ENCODE measurements around the gene CPEB3.

CPEB3 gene

GRCh38 chr10:92103376-92104090 is 187.3 kb downstream of the CPEB3 start:
- DNase-seq (ENCODE audit: low read depth in 2 of 2): no peak

- DNase-seq (ENCODE audit: low read depth in 2 of 2): no peak
Measured at GRCh38 chr10:92102601-92103213, 188.2 kb downstream of the CPEB3 start.

- no peak for DNase-seq (ENCODE audit: low read depth in 2 of 2)
Measured at GRCh38 chr10:92094960-92095359, 195.9 kb downstream of the CPEB3 start.

- DNase-seq (ENCODE audit: low read depth in 2 of 2): no peak
Measured at GRCh38 chr10:92091965-92092364, 198.9 kb downstream of the CPEB3 start.

- peak; percentile 19 to 28 for DNase-seq (ENCODE audit: low read depth in 2 of 2)
Measured at GRCh38 chr10:92087750-92088395, 203.0 kb downstream of the CPEB3 start.

GRCh38 chr10:92082583-92083280 is 208.1 kb downstream of the CPEB3 start:
- DNase-seq (ENCODE audit: low read depth in 2 of 2): no peak

GRCh38 chr10:92081641-92082040 is 209.2 kb downstream of the CPEB3 start:
- no peak for DNase-seq (ENCODE audit: low read depth in 2 of 2)

GRCh38 chr10:92080244-92080643 is 210.6 kb downstream of the CPEB3 start:
- DNase-seq (ENCODE audit: low read depth in 2 of 2): no peak

GRCh38 chr10:92079003-92079402 is 211.9 kb downstream of the CPEB3 start:
- DNase-seq (ENCODE audit: low read depth in 2 of 2): no peak

GRCh38 chr10:92076722-92077121 is 214.2 kb downstream of the CPEB3 start:
- DNase-seq (ENCODE audit: low read depth in 2 of 2): no peak

GRCh38 chr10:92075829-92076228 is 215.0 kb downstream of the CPEB3 start:
- DNase-seq (ENCODE audit: low read depth in 2 of 2): no peak

- no peak for DNase-seq (ENCODE audit: low read depth in 2 of 2)
Measured at GRCh38 chr10:92074126-92074887, 216.6 kb downstream of the CPEB3 start.

- no peak for DNase-seq (ENCODE audit: low read depth in 2 of 2)
Measured at GRCh38 chr10:92068900-92069299, 222.0 kb downstream of the CPEB3 start.

- no peak for DNase-seq (ENCODE audit: low read depth in 2 of 2)
Measured at GRCh38 chr10:92066386-92066785, 224.5 kb downstream of the CPEB3 start.

GRCh38 chr10:92064506-92064905 is 226.4 kb downstream of the CPEB3 start:
- DNase-seq (ENCODE audit: low read depth in 2 of 2): no peak

- DNase-seq (ENCODE audit: low read depth in 2 of 2): no peak
Measured at GRCh38 chr10:92062273-92062672, 228.6 kb downstream of the CPEB3 start.

- no peak for DNase-seq (ENCODE audit: low read depth in 2 of 2)
Measured at GRCh38 chr10:92054807-92055206, 236.1 kb downstream of the CPEB3 start.

- no peak for DNase-seq (ENCODE audit: low read depth in 2 of 2)
Measured at GRCh38 chr10:92052741-92053140, 238.1 kb downstream of the CPEB3 start.

GRCh38 chr10:92052088-92052487 is 238.8 kb downstream of the CPEB3 start:
- DNase-seq (ENCODE audit: low read depth in 2 of 2): no peak

GRCh38 chr10:92047215-92047614 is 243.7 kb downstream of the CPEB3 start:
- DNase-seq (ENCODE audit: low read depth in 2 of 2): no peak

- no peak for DNase-seq (ENCODE audit: low read depth in 2 of 2)
Measured at GRCh38 chr10:92045641-92046106, 245.2 kb downstream of the CPEB3 start.

GRCh38 chr10:92042541-92042940 is 248.3 kb downstream of the CPEB3 start:
- DNase-seq (ENCODE audit: low read depth in 2 of 2): no peak
